ENCODE data around the gene GALNT17.

DNA sequence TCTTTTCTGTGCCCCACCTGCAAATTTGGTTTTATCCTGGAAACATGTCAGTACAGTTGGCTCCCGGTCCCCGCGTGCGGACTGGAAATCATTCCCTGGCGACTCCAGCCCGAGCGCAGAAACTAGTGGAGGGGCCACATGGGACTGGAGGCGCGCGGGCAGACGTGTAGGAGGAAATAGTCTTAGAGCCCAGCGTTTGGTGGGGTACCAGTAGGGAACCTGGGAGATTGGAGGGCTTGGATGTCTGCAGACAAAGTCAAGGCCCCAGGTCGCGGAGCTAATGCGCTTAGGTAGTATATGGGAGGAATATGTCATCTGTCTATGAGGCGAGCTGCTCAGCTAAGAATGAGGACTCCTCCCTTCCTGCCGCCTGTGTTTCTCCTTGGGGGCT is 1.3 kb downstream of the GALNT17 start:
- no peak for TF ChIP-seq ELF4 (IDR thresholded peaks at IDR 0.05)
- TF ChIP-seq L3MBTL2 (conservative IDR thresholded peaks at IDR 0.05) = no peak
- no peak for TF ChIP-seq SP1 (IDR thresholded peaks at IDR 0.05)
- TF ChIP-seq CTBP1 (IDR thresholded peaks at IDR 0.05; ENCODE audit: borderline replicate concordance) = no peak
- TF ChIP-seq, protein P1, sequence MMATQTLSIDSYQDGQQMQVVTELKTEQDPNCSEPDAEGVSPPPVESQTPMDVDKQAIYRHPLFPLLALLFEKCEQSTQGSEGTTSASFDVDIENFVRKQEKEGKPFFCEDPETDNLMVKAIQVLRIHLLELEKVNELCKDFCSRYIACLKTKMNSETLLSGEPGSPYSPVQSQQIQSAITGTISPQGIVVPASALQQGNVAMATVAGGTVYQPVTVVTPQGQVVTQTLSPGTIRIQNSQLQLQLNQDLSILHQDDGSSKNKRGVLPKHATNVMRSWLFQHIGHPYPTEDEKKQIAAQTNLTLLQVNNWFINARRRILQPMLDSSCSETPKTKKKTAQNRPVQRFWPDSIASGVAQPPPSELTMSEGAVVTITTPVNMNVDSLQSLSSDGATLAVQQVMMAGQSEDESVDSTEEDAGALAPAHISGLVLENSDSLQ (IDR thresholded peaks at IDR 0.05) = no peak
- TF ChIP-seq TARDBP (IDR thresholded peaks at IDR 0.05) = no peak
- no peak for TF ChIP-seq HDGF (IDR thresholded peaks at IDR 0.05; ENCODE audit: borderline replicate concordance)
- no peak for TF ChIP-seq FOXM1 (IDR thresholded peaks at IDR 0.05; ENCODE audit: borderline replicate concordance)
- no peak for TF ChIP-seq SUZ12 (IDR thresholded peaks at IDR 0.05)
- TF ChIP-seq BHLHE40 (IDR thresholded peaks at IDR 0.05; ENCODE audit: borderline replicate concordance) = no peak
